Thymus (tissue), 11 donors: ENCODE data around the gene MYH15. TPM values are rescaled to one million over a fixed set of nuclear protein-coding genes. Genes with fewer than 3 reads are reported as not detected.

ENCODE experiments used
- DNase-seq, 9 donors: peaks; one replicate each; pipeline ENCODE4 v3.0.0-alpha.2; 2013; ENCODE audit warnings: low spot score in 9 of 9, low read depth in 6 of 9, missing footprints in 1 of 9
- H3K27ac ChIP-seq, 2 donors: one replicate each; pipeline ENCODE4 v1.5.1; 2013; ENCODE audit warnings: control low read depth in 1 of 2, low read depth in 1 of 2, low read length in 1 of 2, mild to moderate bottlenecking in 1 of 2, moderate library complexity in 1 of 2
- H3K27me3 ChIP-seq, 2 donors: one replicate each; pipeline ENCODE4 v1.5.1; 2013; ENCODE audit warnings: low read length in 1 of 2; ENCODE audit not compliant: control insufficient read depth in 2 of 2, insufficient read depth in 1 of 2
- H3K36me3 ChIP-seq, 2 donors: one replicate each; pipeline ENCODE4 v1.5.1; 2013; ENCODE audit warnings: low read length in 1 of 2, mild to moderate bottlenecking in 1 of 2, moderate library complexity in 1 of 2; ENCODE audit not compliant: control insufficient read depth in 2 of 2, insufficient read depth in 2 of 2
- H3K4me1 ChIP-seq, 2 donors: one replicate each; pipeline ENCODE4 v1.5.1; 2013; ENCODE audit warnings: low read length in 2 of 2; ENCODE audit not compliant: control insufficient read depth in 2 of 2, insufficient read depth in 2 of 2
- H3K4me3 ChIP-seq, 2 donors: one replicate each; pipeline ENCODE4 v1.5.1; 2013; ENCODE audit warnings: low read length in 2 of 2, control low read depth in 1 of 2, mild to moderate bottlenecking in 1 of 2
- H3K9me3 ChIP-seq, 2 donors: one replicate each; pipeline ENCODE4 v1.5.1; 2013; ENCODE audit warnings: low read length in 1 of 2, mild to moderate bottlenecking in 1 of 2; ENCODE audit not compliant: control insufficient read depth in 2 of 2, insufficient read depth in 1 of 2
- WGBS: extraction: QIAGEN DNeasy Blood & Tissue Kit; methylation state at CpG from one replicate; pipeline ENCODE4 v1.1.7; 2013; 5-methylcytosine and 5-hydroxymethylcytosine counted together
- polyA plus RNA-seq: library from polyadenylated mRNA; stranded (reverse); fragments of 200-250 nt; gene quantifications from one replicate; pipeline ENCODE4 v1.2.3, GENCODE V29; 2013
- total RNA-seq: library from RNA; stranded (reverse); fragments of 120-200 nt; gene quantifications from one replicate; pipeline ENCODE4 v1.2.4, GENCODE V29; 2013
- donor health status: healthy.

Gene MYH15
- total and polyA plus RNA-seq, 2 donors, result 0.16 to 0.19 TPM

DNA sequence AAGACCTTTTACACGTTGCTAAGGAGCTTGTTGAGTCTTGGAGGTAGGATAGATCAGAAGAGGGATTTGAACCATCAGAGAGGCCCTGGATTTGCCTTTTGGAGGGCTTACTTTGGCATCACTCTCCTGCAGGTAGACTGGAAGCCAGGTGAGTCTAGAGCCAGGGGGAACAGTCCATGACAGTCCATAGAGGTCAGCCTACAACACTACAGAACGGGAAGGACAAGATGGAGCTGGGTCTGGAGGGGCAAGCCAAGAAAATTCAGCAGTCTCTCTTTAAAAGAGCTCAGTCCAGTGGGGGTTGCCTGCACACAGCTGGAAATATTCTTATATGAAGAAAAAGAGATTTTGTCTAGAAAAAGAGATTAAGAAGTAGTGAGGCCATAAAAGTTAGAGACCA lies 153.4 kb downstream of the MYH15 start:
- WGBS, result 96% methylated on average over 2 of the region's 2 CpGs
- Histone ChIP-seq H3K4me3 (no peak overlapping the region), H3K4me1 (no peaks in the 10 kb centered on the region), H3K27me3 (no peaks in the 10 kb centered on the region), H3K9me3 (no peaks in the 10 kb centered on the region), H3K36me3 (no peaks in the 10 kb centered on the region), H3K27ac (no peak overlapping the region)
- DNase-seq, result no peak

GRCh38 chr3:108354562-108354961 lies 155.8 kb downstream of the MYH15 start:
- 97% methylated on average over 1 of the region's 1 CpG for WGBS
- Histone ChIP-seq H3K36me3 (no peaks in the 10 kb centered on the region), H3K27ac (no peak overlapping the region), H3K4me3 (no peak overlapping the region), H3K9me3 (no peaks in the 10 kb centered on the region), H3K4me1 (no peaks in the 10 kb centered on the region), H3K27me3 (no peaks in the 10 kb centered on the region)
- DNase-seq, result no peak

DNA sequence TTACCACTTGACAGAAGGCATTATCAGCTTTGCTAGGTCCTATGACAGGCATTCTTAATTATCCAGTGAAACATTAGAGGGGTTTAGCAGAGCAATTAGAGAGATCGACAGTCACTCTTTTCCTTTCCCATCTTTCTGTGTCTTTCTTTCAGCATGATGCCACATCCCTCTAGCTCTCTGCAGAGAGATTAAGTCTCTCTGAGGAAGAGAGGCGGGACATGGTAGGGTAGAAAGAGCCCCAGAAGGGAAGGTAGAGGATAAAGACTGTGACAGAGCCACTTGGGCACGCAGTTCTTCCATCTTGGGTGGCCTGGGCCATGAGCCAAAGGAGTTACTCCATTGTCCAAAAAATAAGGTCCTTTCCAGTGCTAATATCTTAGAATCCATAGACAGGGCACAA lies 158.2 kb downstream of the MYH15 start:
- Histone ChIP-seq H3K4me1 (no peaks in the 10 kb centered on the region), H3K27ac (no peak overlapping the region), H3K27me3 (no peaks in the 10 kb centered on the region), H3K36me3 (no peaks in the 10 kb centered on the region), H3K4me3 (no peak overlapping the region), H3K9me3 (no peaks in the 10 kb centered on the region)
- DNase-seq, result no peak
- WGBS, result 64% methylated on average over 3 of the region's 3 CpGs

DNA sequence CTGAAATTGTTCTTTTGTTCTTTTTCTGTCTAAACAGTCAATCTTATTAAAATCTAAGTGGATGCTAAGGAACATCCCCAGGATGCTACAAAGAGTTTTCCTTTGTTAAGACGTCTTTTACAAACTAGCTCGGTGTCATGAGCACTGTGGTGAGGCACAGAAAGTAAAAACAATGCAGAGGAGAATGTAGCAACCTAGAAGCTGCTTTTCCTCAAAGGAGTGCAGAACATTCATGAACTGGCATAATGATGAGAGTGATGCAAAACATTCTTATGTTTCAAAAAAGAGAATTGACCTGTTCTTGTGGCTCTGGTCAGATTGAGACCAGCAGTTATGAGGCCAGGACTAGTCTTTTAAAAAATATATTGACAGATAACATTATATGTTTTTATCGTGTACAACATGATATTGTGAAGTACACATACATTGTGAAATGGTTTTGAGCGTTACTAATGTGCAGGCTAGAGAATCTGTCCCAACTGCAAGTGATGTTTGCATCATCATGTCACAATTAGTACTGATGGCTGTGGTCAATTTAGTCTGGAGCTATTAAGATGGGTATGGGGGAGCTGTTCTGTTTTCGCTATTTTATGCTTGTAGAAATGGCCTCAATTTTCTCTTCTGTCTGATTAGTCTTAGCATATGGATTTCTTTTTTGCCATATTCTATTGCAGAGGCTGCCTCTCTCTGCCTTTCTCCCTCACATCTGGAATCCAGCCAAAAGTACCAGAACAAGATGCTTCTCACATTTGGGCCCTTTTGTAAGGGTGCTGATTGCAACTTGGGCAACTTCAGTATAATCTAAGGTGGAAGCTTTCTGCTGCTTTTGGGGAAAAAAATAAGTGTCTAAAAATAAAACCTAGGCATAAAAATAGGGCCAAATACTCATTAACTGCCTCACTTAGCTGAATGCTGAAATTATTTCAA lies 163.8 kb downstream of the MYH15 start:
- Histone ChIP-seq H3K27me3 (no peaks in the 10 kb centered on the region), H3K27ac (no peak overlapping the region), H3K36me3 (no peaks in the 10 kb centered on the region), H3K9me3 (no peaks in the 10 kb centered on the region), H3K4me3 (no peak overlapping the region), H3K4me1 (no peaks in the 10 kb centered on the region)
- DNase-seq, result no peak
- 96% methylated on average over 5 of the region's 5 CpGs for WGBS

- Histone ChIP-seq H3K4me1 (no peaks in the 10 kb centered on the region), H3K36me3 (no peaks in the 10 kb centered on the region), H3K27me3 (no peaks in the 10 kb centered on the region), H3K27ac (no peak overlapping the region), H3K4me3 (no peak overlapping the region), H3K9me3 (no peaks in the 10 kb centered on the region)
- DNase-seq, result no peak
- WGBS, result 48% methylated on average over 6 of the region's 6 CpGs
Observed at GRCh38 chr3:108345492-108346205, 164.7 kb downstream of the MYH15 start.

DNA sequence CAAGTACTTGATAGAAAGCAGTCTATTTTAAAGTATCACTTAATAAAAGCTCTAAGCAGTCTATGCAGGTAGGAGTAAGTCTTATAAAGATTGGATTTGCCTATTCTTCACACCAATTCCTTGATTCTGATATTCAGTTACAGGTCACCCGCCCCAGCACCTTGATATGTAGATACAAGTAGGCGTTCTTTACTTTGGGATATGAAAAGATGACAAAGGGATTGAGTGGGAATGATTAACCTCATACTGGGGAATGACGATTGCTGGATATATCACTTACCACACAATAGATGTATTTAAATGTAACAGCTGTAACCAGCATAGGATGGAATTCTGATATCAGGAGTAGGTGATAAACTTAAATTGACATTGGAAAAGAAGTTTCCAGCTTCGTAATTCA lies 166.9 kb downstream of the MYH15 start:
- H3K36me3 ChIP-seq, result no peaks in the 10 kb centered on the region
- no peak for DNase-seq
- H3K4me3 ChIP-seq, result no peak overlapping the region
- no peak overlapping the region for H3K27ac ChIP-seq
- H3K27me3 ChIP-seq, result no peaks in the 10 kb centered on the region
- no peaks in the 10 kb centered on the region for H3K9me3 ChIP-seq
- WGBS, result 98% methylated on average over 4 of the region's 4 CpGs
- no peaks in the 10 kb centered on the region for H3K4me1 ChIP-seq

DNA sequence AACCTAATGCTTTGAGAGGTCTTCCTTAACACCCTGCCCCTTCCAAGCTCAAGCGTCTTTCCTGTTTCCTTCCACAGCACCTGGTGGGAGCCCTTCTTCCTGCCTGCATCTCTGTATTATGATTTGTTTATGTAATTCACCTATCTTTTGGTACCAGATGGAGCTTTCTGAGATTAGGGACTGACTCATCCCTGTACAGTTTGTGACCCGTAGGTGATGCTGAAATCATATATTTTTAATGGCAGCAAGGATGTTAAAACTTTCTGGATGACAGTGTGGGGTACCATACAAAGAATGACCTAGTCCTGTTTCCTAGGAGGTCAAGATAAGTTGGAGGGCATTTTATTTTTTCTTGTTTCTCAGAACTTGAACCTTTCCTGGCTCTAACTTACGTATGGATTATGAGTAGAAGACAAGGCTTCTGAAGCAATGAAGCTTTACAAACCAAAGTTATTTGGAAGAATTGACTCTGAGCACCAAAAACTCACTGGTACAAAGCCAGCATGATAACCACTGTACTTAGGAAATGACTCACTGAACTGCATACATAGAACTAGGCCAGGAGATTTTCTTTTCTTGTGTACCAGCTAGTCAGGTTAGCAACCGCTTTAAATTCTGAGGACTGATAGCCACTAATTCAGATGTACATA lies 167.4 kb downstream of the MYH15 start:
- no peak for DNase-seq
- Histone ChIP-seq H3K36me3 (no peaks in the 10 kb centered on the region), H3K27me3 (no peaks in the 10 kb centered on the region), H3K4me1 (no peaks in the 10 kb centered on the region), H3K4me3 (no peak overlapping the region), H3K27ac (no peak overlapping the region), H3K9me3 (no peaks in the 10 kb centered on the region)
- WGBS, result 71% methylated on average over 4 of the region's 4 CpGs

GRCh38 chr3:108341911-108342310 lies 168.5 kb downstream of the MYH15 start:
- no peaks in the 10 kb centered on the region for H3K27me3 ChIP-seq
- H3K9me3 ChIP-seq, result no peaks in the 10 kb centered on the region
- DNase-seq, result no peak
- no peak overlapping the region for H3K4me3 ChIP-seq
- H3K4me1 ChIP-seq, result no peaks in the 10 kb centered on the region
- 75% methylated on average over 6 of the region's 6 CpGs for WGBS
- no peak overlapping the region for H3K27ac ChIP-seq
- no peaks in the 10 kb centered on the region for H3K36me3 ChIP-seq
